GM12878 (cell line): ENCODE data around the gene FTCDNL1. TPM values are rescaled to one million over a fixed set of nuclear protein-coding genes. Genes with fewer than 3 reads are reported as not detected.

ENCODE experiments used
- ATAC-seq: fragments of 200-7000 bp; cut with Tn5 transposase; 3 replicates; pipeline ENCODE4 v1.9.1; 2020; ENCODE audit warnings: mild to moderate bottlenecking, moderate library complexity
- BruUV-seq: library from RNA; stranded (reverse); fragments of 400-500 nt; replicated peaks from 2 replicates; lab custom pipeline; 2021; lab: Mats Ljungman, UMichigan
- CTCF ChIA-PET: fragments of 300-600 bp; sonication (Branson Sonifier 250); formaldehyde crosslinking; extraction: SDS; loops from one replicate; lab custom pipeline; 2021; ENCODE audit warnings: inconsistent platforms; lab: Yijun Ruan, JAX
- POLR2A ChIA-PET: fragments of 350-600 bp; formaldehyde crosslinking; extraction: SDS; loops from one replicate; lab custom pipeline; 2021; ENCODE audit warnings: inconsistent platforms; lab: Charles Lee
- RAD21 ChIA-PET: fragments of 300-600 bp; sonication (Branson Sonifier 250); formaldehyde crosslinking; loops from one replicate; lab custom pipeline; 2023; ENCODE audit warnings: antibody characterized with exemption; ENCODE audit not compliant: unreplicated experiment; lab: Charles Lee
- SMC1A ChIA-PET: fragments of 300-600 bp; sonication (Branson Sonifier 250); formaldehyde crosslinking; loops from one replicate; lab custom pipeline; 2023; ENCODE audit not compliant: unreplicated experiment, uncharacterized antibody; lab: Charles Lee
- DNase-seq: peaks from one replicate; pipeline ENCODE4 v3.0.0-alpha.2; 2011; ENCODE audit warnings: low read depth, low spot score
- FAIRE-seq: peaks from 3 replicates; lab custom pipeline; 2011; peaks lifted over from hg19 to GRCh38; lab: Jason Lieb, UNC
- H2AFZ ChIP-seq: 2 replicates; pipeline ENCODE4 v1.6.0; 2011; ENCODE audit warnings: low read depth, low read length, control low read depth; ENCODE audit not compliant: control insufficient read depth
- H3K27ac ChIP-seq: 2 replicates; pipeline ENCODE4 v1.5.1; 2011; ENCODE audit warnings: control low read depth; ENCODE audit not compliant: control insufficient read depth, insufficient read depth
- H3K27me3 ChIP-seq, 2 experiments: replicated peaks in 1 of 2; 2 replicates each; pipeline versions ENCODE4 v1.6.0 to v1.6.1; 2011; ENCODE audit warnings: low read length in 1 of 2; ENCODE audit not compliant: control insufficient read depth in 2 of 2, insufficient read depth in 2 of 2
- H3K36me3 ChIP-seq, 2 experiments: 2 replicates each; pipeline ENCODE4 v1.5.1; 2011; ENCODE audit warnings: low read length in 1 of 2; ENCODE audit not compliant: control insufficient read depth in 2 of 2, insufficient read depth in 2 of 2
- H3K4me1 ChIP-seq: 2 replicates; pipeline ENCODE4 v1.6.1; 2011; ENCODE audit warnings: mild to moderate bottlenecking, low read length, moderate library complexity, mixed read lengths; ENCODE audit not compliant: control insufficient read depth, insufficient read depth
- H3K4me2 ChIP-seq: 2 replicates; pipeline ENCODE4 v1.6.0; 2011; ENCODE audit warnings: control low read depth; ENCODE audit not compliant: control insufficient read depth, insufficient read depth
- H3K4me3 ChIP-seq: fragments of 200-600 bp; sonication (generic); 2 replicates; pipeline ENCODE4 v1.5.1; 2016
- H3K79me2 ChIP-seq: 2 replicates; pipeline ENCODE4 v1.6.0; 2011; ENCODE audit warnings: low read length; ENCODE audit not compliant: control insufficient read depth, insufficient read depth
- H3K9ac ChIP-seq: 2 replicates; pipeline ENCODE4 v1.8.0; 2011; ENCODE audit warnings: low read length, control low read depth, mixed read lengths; ENCODE audit not compliant: control insufficient read depth, insufficient read depth
- H3K9me3 ChIP-seq: replicated peaks from 3 replicates; pipeline ENCODE4 v1.5.1; 2011; ENCODE audit warnings: mild to moderate bottlenecking, low read length; ENCODE audit not compliant: control insufficient read depth, insufficient read depth
- H4K20me1 ChIP-seq: 2 replicates; pipeline ENCODE4 v1.6.0; 2011; ENCODE audit not compliant: control insufficient read depth, insufficient read depth
- FOS ChIP-seq: IDR thresholded peaks from 3 replicates; pipeline ENCODE4 v1.6.1; 2011; ENCODE audit warnings: borderline replicate concordance; ENCODE audit not compliant: insufficient read length; ENCODE audit errors: extremely low read depth
- HCFC1 ChIP-seq: fragments of 150-350 bp; IDR thresholded peaks from 2 replicates; pipeline ENCODE4 v1.6.1; 2014; ENCODE audit warnings: low read length
- IKZF1 ChIP-seq: fragments of 450-650 bp; conservative IDR thresholded peaks from 2 replicates; pipeline ENCODE4 v1.6.1; 2017; ENCODE audit warnings: antibody characterized with exemption, mild to moderate bottlenecking
- NBN ChIP-seq: fragments of 450-650 bp; IDR thresholded peaks from 2 replicates; pipeline ENCODE4 v1.6.1; 2016
- NRF1 ChIP-seq: conservative IDR thresholded peaks from 2 replicates; pipeline ENCODE4 v1.6.1; 2011; ENCODE audit warnings: mild to moderate bottlenecking, low read depth, low read length, improper control_type of control experiment
- WGBS: methylation state at CpG from one replicate; pipeline ENCODE4 v1.1.6; 2016; ENCODE audit warnings: low lambda C conversion rate; ENCODE audit not compliant: insufficient replicate concordance, insufficient coverage; ENCODE audit errors: missing lambda C conversion rate; 5-methylcytosine and 5-hydroxymethylcytosine counted together
- in situ Hi-C: fragments of 300-500 bp; cut with MboI; formaldehyde crosslinking; loops from 9 replicates; pipeline ENCODE4 v1.14.3; 2018; ENCODE audit warnings: mixed read lengths
- intact Hi-C: fragments of 100-400 bp; cut with micrococcal nuclease; formaldehyde crosslinking; loops from one replicate; pipeline ENCODE4 v1.14.2; 2022; ENCODE audit not compliant: unreplicated experiment
- polyA plus RNA-seq, 11 experiments: library from polyadenylated mRNA; depleted of rRNA in 4 of 11; unstranded in 6 of 11; stranded (reverse) in 5 of 11; fragments of >200 nt; fragmentation: Nextera tagmentation in 4 of 11; fragmentation: Illumina TruSeq in 1 of 11; extraction: Ambion mirVana in 4 of 11; extraction: Trizol in 1 of 11; gene quantifications; 1 replicate in 1 of 11; 2 replicates in 10 of 11; pipeline versions ENCODE4 v1.2.1 to v1.2.3, GENCODE V29; 2011 to 2016; ENCODE audit warnings: inconsistent platforms in 2 of 11, missing spikeins in 2 of 11, low read depth in 1 of 11
- total RNA-seq, 4 experiments: library from RNA; depleted of rRNA in 3 of 4; stranded (reverse); fragments of >200 nt in 3 of 4; fragmentation: Illumina TruSeq in 1 of 4; extraction: Trizol in 1 of 4; gene quantifications; 2 replicates each; pipeline versions ENCODE4 v1.2.1 to v1.2.3, GENCODE V29; 2013 to 2021
- TF ChIP-seq, protein P1 (sequence below): fragments of 450-650 bp; IDR thresholded peaks from 2 replicates; pipeline ENCODE4 v1.6.1; 2017; ENCODE audit warnings: mild to moderate bottlenecking, moderate library complexity

FTCDNL1 gene
- total and polyA plus RNA-seq, 10 of the 15 experiments (the other 5 are each of a cell fraction or from before 2014, with no cell fraction given): 0.15 to 3.9 (median 2.0) TPM

DNA sequence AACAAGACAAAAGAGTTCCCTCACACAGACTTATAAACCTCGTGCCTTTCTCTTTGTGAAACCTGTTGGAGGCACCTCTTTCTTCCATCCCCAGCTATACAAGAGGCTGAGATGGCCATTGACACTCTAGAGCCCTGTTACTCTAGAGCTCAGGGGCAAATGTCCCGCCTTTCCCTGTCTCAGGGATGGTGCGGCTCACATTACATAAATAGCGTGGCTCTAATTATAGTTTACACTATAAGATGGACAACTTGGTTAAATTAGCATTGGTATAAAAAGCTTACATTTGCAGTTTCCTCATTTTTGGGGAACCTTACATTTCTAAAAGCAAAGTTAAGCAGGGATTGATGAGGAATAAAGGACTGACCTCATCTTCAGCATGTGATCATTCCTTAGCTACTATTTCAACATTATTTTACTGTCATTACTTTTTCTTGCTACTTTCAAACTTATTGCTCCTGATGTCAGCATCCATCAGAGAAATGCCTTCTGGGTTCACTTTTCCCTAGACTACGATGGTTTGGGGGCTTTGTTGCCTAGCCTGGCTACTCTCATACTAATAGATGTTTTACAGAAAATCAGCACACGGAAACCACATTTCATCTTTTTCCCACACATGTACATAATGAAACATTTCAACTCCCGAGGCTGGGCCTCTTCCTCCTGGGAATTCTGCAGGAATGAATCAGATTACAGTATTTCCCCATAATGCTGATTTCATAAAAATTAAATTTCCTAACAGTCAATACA, 40.4 kb downstream of the FTCDNL1 start:
- TF ChIP-seq FOS (no peak), HCFC1 (no peak), NRF1 (no peak), IKZF1 (no peak), NBN (no peak)
- TF ChIP-seq, protein P1, sequence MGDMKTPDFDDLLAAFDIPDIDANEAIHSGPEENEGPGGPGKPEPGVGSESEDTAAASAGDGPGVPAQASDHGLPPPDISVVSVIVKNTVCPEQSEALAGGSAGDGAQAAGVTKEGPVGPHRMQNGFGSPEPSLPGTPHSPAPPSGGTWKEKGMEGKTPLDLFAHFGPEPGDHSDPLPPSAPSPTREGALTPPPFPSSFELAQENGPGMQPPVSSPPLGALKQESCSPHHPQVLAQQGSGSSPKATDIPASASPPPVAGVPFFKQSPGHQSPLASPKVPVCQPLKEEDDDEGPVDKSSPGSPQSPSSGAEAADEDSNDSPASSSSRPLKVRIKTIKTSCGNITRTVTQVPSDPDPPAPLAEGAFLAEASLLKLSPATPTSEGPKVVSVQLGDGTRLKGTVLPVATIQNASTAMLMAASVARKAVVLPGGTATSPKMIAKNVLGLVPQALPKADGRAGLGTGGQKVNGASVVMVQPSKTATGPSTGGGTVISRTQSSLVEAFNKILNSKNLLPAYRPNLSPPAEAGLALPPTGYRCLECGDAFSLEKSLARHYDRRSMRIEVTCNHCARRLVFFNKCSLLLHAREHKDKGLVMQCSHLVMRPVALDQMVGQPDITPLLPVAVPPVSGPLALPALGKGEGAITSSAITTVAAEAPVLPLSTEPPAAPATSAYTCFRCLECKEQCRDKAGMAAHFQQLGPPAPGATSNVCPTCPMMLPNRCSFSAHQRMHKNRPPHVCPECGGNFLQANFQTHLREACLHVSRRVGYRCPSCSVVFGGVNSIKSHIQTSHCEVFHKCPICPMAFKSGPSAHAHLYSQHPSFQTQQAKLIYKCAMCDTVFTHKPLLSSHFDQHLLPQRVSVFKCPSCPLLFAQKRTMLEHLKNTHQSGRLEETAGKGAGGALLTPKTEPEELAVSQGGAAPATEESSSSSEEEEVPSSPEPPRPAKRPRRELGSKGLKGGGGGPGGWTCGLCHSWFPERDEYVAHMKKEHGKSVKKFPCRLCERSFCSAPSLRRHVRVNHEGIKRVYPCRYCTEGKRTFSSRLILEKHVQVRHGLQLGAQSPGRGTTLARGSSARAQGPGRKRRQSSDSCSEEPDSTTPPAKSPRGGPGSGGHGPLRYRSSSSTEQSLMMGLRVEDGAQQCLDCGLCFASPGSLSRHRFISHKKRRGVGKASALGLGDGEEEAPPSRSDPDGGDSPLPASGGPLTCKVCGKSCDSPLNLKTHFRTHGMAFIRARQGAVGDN: no peak
- DNase-seq (no peak), FAIRE-seq (no peak), ATAC-seq (no peak)
- H3K27ac ChIP-seq: no peak overlapping the region
- WGBS: 80% methylated on average over 7 of the region's 7 CpGs
- H2AFZ ChIP-seq: no peak overlapping the region
- in situ Hi-C loops (no loop called here), intact Hi-C loops (no loop called here)
- no peaks in the 10 kb centered on the region for H4K20me1 ChIP-seq
- ChIA-PET RAD21 (no interaction called here), CTCF (no interaction called here), POLR2A (no interaction called here), SMC1A (no interaction called here)
- H3K9me3 ChIP-seq: no peaks in the 10 kb centered on the region
- no peak overlapping the region for H3K9ac ChIP-seq
- H3K4me2 ChIP-seq: no peak overlapping the region
- H3K36me3 ChIP-seq: no peaks in the 10 kb centered on the region
- no peaks in the 10 kb centered on the region for H3K4me1 ChIP-seq
- no TSS peak for BruUV-seq
- no peaks in the 10 kb centered on the region for H3K27me3 ChIP-seq
- no peaks in the 10 kb centered on the region for H3K79me2 ChIP-seq
- H3K4me3 ChIP-seq: no peak overlapping the region
